GM19324 (cell line): ENCODE data around the gene RBM39.
"Not testable (repeated sequence)": the region's sequence is repeated elsewhere in the genome, so short reads cannot be mapped to it uniquely, and the experiment has no call there.

Source experiments
- ATAC-seq: cut with Tn5 transposase; IDR thresholded peaks from one replicate; pipeline ENCODE4 v1.9.1; 2021; ENCODE audit warnings: mild to moderate bottlenecking, moderate library complexity; ENCODE audit not compliant: unreplicated experiment, low FRiP score

Gene RBM39

GRCh38 chr20:35741892-35742740 is at the start of gene RBM39:
RBM39 (minus strand) TSS chr20:35742260; CDS start chr20:35740874, 1,386 bp downstream.
- ATAC-seq: peak; percentile 88

- ATAC-seq: no peak
Measured at GRCh38 chr20:35791821-35792220, 49.8 kb upstream of the RBM39 start.

GRCh38 chr20:35791097-35791496 is 49.0 kb upstream of the RBM39 start:
- ATAC-seq: no peak

GRCh38 chr20:35788796-35789195 is 46.7 kb upstream of the RBM39 start:
- no peak for ATAC-seq

GRCh38 chr20:35785541-35785940 is 43.5 kb upstream of the RBM39 start:
- not testable (repeated sequence) for ATAC-seq

GRCh38 chr20:35783811-35784210 is 41.8 kb upstream of the RBM39 start:
- not testable (repeated sequence) for ATAC-seq

- ATAC-seq: no peak
Measured at GRCh38 chr20:35776513-35777101, 34.5 kb upstream of the RBM39 start.

DNA sequence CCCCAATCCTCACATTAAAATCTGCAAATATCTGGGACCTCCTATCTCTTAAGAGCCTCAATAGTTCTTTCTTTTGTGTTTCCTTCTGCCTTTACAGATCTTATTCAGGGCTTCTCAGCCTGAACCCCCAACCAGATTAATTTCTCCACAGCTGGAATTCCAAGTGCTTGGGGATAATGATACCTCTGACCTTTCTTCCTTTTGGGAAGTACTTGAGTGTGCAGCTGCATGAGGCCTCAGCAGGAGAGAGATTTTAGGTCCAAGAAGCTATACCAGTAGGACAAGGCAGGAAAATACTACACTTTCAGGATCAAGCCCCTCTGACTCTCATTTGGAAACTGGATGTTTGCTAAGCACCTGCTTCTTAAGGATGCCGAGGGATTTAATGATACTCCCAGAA is 32.3 kb upstream of the RBM39 start:
- no peak for ATAC-seq

GRCh38 chr20:35773154-35773751 is 31.2 kb upstream of the RBM39 start:
- ATAC-seq: no peak

- no peak for ATAC-seq
Measured at GRCh38 chr20:35772563-35773058, 30.6 kb upstream of the RBM39 start.

DNA sequence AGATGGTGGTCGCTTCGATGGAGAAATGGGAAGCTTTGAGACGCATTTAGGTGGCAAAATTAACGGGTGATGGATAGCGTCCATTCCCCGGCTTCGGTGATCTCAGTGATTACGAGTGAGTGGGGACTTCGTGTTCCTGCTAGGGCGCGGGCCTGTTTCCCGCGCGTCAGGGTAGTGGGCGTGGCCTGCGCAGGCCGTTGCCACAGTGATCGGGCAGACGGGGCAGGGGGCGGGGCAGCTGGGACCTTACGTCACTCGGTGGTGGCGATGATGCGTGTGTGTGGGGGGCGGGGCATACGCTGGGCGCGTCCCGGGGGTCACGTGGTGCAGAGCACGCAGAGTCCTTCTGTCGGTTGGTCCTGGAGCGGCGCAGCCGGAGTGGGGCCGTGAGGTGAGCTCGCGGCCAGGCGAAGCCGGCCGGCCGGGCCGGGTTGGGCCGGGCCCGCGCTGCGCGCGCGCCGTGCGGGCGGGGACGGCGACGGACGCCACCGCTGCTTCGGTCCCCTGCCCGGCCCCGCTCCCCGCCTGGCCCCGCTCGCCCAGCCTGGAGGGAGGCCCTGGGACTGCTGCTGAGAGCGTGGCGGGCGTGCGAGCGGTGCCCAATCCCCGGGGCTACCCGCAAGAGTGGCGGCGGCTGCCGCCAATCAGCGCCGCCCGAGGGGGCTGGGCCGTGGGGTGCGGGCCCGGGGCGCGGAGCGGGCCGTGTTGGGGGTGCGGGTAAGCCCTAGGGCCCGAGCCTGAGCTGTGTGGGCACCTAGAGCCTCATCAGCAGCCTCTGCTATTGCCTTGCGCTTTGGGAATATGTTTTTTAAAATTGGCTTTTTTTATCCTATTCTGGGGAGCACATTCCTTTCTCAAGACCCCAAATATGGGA is 29.9 kb upstream of the RBM39 start, which contains the start of gene PHF20:
Gene PHF20 (plus strand): TSS at position 327 of the 874 bp plus-strand sequence. CDS start 29,508 bp downstream, outside the sequence.
- peak; percentile 80 for ATAC-seq

DNA sequence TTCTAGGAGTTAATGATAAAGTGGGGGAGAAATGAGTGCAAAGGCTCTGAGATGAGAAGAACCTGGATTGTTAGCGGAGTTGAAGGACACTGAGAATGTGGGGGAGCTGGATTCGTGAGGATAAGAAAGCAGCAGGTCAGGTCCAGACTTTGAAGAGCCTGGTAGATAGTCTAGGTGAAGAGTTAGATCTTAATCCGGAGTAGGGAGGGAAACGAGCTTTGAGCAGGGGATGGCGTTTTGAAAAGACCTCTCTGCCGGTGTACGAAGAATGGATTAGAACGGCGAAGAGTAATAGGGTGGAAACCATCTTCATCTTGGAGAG is 29.3 kb upstream of the RBM39 start:
- no peak for ATAC-seq

DNA sequence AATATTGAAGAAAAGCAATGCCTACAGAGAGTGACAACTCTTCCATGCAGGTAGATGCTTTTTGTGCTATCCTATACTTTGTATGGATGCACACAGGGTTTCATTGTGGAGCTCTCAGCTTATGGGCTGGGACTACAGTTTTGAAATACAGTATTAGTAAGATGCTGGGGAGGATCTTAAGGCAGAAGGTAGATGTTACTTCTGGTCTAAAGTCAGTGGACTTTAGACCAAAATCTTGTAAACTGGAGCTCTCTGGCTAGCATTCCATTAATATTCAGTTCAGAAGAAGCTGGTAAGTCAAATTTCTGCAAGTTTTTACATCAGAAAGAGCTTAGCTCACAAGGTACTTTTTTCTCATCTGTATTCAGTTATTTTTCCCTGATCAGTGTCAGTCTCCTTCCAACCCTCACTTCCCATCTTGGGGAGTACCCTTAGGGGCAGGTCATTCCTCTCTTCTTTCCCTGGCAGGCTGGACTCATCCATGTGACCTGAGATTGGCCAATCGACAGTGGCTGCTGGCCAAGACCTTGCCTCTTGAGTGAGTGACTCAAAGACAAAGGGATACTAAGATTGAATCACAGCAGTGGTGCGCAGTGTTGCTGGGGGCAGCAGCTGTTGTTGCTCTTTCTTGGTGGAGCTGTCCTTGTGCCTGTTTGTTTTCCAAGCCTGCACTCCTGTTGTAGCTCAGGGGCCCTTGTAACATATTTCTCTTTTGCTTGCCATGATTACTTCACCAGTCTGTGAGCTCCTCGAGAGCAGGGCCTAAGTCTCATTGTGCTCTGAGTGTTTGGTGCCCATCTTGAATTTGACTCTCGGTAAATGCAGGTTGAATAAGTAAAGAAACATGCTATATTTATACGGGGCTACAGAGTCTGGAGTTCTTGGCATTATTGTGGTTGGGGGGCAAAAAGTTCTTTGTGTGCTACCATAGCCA is 26.9 kb upstream of the RBM39 start:
- ATAC-seq: no peak

GRCh38 chr20:35767683-35768481 is 25.8 kb upstream of the RBM39 start:
- ATAC-seq: no peak

- ATAC-seq: no peak
Measured at GRCh38 chr20:35766843-35767242, 24.8 kb upstream of the RBM39 start.

GRCh38 chr20:35764936-35765335 is 22.9 kb upstream of the RBM39 start:
- not testable (repeated sequence) for ATAC-seq

DNA sequence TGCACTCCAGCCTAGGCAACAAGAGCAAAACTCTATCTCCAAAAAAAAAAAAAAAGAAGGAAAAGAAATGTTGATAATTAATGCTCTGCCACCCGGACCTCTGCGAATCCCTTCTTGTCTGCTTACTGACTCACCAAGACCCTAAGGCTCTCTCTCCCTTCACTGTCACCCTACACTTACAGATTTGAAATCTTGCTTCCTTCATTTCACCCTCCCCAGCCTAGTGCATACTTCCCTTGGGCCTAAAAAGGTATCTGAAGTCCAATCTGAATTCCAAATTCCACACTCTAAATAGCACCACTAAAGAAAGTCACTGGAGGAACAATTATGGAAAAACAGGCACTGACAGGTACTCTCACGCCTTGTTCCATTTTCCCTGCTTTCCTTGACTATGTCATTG is 20.4 kb upstream of the RBM39 start:
- ATAC-seq: no peak

- not testable (repeated sequence) for ATAC-seq
Measured at GRCh38 chr20:35761548-35761947, 19.5 kb upstream of the RBM39 start.
